NCI-H1694 (cell line): ENCODE results near the gene SIT1.

Source experiments
- DNase-seq: peaks from one replicate; lab custom pipeline; 2025; lab: John Stamatoyannopoulos, UW

SIT1 gene, protein sequence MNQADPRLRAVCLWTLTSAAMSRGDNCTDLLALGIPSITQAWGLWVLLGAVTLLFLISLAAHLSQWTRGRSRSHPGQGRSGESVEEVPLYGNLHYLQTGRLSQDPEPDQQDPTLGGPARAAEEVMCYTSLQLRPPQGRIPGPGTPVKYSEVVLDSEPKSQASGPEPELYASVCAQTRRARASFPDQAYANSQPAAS

DNA sequence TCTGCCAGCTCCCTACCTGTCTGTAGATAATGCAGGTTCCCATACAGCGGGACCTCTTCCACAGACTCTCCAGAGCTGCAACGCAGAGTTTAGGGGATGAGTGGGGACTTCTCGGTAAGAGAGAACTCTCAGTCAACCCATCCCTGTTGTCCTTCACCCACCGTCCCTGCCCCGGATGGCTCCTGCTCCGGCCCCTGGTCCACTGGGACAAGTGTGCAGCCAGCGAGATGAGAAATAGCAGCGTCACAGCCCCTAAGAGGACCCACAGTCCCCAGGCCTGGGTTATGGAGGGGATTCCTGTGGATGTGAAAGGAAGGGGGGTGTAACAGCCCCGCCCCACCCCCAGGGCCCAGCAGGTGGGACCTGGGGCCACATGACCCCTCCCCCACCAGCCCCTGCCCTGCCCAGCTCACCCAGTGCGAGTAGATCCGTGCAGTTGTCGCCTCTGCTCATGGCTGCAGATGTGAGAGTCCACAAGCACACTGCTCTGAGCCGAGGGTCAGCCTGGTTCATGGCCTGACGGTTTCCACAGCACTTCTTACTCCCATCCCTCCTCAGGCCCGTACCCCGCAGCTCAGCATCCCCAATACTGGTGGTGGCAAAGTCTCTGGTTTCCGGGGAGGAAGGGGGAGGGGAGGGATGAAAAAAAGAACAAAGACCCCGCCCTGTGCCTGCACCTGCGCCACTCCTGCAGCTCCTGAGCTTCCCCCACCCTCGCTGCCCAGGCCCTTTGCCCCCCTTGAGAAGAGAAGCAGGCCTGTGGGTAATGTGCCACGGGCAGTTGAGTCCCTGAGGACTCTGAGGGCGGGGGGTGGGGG is at the start of gene SIT1:
Gene SIT1, minus strand, starts transcription at position 591 of the 818 bp plus-strand sequence. Its CDS starts 78 bp downstream, at position 513.
- DNase-seq = no peak

DNA sequence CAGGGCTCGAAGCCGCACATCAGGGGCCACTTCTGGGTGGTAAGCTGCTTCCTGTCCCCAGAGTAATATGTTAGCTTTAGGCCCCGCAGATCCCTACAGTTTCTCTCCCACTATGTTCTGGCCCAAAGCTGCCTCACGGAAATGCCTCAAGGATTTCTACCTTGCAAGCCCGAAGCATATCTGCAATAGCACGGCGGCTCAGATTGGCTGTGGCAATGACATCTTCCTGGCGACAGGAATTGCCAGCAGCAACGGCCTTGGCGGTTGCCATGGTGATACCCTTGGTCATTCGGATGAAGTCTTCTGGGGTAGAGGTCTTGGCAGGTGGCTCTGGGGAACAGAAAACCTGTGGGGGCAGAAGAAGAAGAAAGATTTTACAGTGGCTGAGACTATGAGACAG is 49.3 kb upstream of the SIT1 start:
- DNase-seq = no peak

DNA sequence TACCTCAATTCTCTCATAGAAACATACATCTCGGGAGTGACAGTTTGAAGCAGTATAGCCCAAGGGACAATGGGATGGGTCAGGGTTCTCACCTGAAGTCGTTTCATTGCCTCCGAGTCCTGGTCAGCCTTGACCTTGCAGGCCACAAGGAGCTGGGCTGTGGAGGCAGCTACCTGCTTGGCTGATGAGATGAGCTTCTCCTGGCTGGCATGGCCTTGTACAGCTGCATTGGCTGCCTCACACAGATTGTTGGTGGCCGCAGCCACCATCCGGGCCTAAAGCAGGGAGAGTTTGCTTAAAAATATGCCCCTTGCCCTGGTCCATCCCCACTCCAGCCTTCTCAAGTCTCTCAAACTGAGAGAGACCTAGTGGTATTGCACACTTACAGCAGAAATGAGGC is 47.5 kb upstream of the SIT1 start:
- no peak for DNase-seq

DNA sequence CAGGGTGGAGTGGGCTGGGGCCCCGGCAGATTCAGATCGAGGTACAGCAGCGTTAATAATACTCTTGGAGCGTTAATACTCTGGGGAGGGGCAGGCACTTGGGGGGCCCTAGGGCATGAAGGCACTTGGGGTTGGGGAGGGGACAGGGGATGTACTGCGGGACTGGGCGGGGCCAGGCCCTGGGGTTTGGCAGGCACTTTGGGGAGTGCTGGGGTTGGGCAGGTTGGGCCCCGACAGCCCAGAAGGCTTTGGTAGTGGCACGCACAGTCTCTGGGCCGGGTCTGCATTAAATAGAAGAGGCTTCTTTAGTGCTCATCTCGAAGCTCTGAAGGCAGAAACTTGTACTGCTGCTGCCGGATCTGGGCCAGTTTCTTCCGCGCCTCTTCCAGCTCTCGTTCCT is 46.8 kb upstream of the SIT1 start:
- no peak for DNase-seq

DNA sequence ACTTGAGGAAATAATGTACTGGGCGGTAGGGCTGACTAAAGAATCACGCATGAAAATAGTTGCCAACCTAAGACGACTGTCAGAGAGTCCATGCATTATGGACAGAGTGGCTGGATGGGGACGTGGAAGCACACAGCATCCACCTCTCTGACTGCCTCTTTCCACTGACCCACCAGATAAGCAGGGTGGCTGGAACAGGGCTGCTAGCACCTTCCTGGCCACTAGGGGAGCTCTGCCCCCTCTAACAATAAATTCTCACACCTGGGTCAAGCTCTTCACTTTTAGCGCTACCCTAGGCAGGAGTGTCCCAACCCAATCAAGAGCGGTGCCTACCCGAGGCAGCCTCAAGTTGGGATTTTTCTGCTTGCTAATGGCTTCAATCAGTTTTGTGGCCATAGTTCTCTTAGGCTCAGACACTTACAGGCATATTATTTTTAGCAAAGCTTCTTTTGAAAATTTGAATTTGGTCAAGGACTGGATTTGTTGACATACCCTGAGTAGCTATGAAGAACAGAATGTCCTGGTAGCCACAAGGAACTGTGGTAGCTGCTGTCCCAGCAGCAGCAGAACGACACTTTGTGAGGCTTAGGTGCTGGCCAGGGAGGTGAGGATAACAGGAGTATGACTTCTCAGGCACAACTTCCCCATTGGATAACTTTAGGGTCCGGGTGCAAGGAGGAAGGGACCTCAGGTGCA is 45.9 kb upstream of the SIT1 start:
- no peak for DNase-seq

DNA sequence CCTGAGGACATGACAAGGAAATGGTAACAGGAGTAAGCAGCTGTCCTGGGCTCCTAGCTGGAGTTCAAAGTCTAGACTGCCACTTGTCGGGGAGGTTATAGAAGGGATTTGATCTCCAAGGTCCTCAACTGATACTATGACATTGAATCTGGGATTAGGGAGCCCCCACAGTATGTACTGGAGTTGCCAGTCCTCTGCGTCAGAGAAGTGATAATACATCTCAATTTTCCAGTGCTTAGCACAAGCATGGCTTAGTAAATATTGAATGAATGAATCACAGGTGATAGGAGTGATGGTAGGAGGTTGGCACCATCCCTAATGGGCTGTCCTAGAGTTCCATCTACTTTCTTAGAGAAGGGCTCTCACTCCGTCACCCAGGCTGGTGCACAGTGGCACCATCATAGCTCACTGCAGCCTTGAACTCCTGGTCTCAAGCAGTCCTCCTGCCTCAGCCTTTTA is 45.2 kb upstream of the SIT1 start:
- DNase-seq = no peak

DNA sequence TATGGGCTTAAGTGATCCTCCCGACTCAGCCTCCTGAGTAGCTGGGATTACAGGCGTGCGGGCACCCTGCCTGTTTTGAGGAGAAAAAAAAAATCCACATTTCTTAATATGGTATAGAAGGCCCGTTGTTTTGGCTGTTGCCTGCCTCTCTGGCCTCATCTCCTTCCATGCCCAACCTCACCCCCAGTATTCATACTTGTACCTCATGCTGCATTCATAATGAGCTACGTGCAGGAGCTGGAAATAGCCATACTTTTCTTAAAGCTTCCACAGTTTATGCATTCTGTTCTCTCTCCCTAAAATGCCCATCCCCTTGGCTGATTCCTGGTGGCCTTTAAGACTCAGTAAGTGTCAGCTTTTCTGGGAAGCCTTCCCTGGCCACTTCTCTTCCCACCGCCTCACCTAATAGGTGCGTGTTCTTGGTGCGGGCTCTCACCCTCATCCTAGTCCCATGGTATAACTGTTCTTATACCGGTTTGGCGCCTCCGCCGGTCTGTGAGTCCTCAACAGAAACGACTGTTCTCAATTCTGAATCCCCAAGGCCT is 41.1 kb upstream of the SIT1 start:
- DNase-seq = no peak

DNA sequence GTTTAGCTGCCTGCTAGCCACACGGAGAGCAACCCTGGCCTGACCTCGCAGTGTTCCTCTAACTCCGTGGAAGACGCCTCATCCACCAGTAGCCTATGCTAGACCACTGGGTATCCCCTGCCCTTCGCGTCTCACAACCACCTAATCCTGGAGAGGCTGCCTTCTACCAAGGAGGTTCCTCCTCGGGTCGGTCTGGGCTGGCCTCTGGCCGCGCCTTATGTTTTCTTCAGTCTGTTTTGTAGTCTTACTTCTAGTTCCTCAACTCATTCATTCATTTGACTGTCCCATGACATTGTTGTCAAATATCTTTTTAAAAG is 40.6 kb upstream of the SIT1 start:
- no peak for DNase-seq

DNA sequence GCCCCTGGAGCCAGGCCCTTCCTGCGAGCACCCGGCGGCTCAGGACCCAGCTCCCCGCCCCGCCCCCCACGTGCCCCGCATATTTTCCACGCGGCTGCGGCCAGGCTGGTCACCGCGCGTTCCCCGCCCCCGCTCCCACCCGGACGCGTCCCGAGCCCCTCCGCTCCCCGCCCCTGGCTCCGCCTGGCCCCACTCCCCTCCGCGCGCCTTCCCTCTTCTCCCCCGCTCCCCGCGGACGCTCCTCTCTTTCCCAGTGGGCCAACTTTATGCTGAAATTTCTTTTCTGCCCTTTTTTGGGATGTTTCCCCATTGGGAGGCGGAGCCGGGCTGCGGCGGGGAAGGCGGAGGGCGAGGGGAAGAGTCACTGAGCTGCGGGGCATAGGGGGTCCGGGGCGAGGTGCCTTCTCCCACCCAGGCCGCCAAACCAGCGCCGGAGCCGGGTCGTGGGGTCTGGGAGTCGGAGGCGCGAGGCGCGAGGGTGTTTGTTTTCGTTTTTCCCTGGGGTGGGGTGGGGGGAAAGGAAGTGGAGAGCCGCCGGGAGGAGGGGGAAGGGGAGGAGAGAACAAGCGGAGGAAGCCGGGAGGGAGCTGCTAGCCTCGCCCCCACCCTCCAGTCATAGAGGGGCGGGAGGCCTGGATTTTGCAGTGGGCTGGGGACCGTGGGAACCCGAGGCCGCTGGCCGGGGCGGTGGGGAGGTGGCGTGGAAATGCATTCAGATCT is 40.0 kb upstream of the SIT1 start:
- peak; percentile 27 for DNase-seq

DNA sequence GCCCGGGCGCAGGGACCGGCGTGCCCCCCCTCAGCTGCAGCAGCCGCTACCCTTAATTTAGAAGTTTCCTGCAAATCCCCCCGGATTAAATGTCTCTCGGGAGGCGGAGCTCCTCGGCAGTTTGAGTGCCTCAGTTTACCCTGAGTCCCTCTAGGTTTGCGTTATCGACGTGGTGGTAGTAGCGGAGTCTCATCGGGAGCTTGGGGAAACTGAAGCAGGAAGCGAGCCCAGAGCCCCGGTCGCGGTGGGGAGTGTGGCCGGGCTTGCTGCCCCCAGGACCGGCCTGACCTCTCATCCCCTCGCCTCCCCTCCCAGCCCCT is 39.5 kb upstream of the SIT1 start:
- no peak for DNase-seq

DNA sequence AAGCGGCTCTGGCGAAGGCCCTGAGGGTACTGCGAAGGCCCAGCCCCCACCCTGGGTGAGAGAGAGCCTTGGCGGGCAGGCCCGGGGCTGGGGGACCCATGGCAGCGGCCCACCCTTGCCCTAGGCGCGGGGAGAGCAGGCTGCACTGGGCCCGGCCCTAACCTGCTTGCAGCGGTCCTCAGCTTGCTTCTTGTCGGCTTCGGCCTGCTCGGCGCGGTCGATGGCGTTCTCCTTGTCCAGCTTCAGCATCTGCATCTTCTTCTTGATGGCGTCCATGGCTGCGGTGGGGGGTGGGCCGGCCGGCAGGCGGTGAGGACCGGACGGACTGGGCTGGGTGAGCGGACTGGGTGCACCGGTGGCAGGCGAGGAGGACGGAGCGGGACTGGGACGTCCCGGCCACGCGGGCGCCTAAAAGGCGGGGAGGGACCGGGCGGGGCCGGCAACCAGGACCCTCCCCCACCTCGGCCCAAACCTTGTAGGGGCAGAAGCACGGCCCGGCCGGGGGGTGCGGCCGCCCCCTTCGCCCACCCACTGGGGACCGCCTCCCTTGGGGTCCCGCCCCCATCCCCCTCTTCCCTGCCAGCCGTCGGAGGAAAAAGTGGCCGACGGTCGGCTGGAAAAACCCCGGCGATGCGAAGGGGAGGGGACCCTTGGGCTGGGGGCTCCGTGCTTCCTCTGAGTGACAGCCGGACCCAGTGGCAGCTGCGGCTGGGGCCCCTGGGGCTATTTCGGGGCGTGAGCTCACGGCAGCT is 39.0 kb upstream of the SIT1 start, which contains the start of gene TPM2:
Gene TPM2, minus strand, starts transcription at position 384 of the 752 bp plus-strand sequence. Its CDS starts 108 bp downstream, at position 276.
- DNase-seq = no peak

DNA sequence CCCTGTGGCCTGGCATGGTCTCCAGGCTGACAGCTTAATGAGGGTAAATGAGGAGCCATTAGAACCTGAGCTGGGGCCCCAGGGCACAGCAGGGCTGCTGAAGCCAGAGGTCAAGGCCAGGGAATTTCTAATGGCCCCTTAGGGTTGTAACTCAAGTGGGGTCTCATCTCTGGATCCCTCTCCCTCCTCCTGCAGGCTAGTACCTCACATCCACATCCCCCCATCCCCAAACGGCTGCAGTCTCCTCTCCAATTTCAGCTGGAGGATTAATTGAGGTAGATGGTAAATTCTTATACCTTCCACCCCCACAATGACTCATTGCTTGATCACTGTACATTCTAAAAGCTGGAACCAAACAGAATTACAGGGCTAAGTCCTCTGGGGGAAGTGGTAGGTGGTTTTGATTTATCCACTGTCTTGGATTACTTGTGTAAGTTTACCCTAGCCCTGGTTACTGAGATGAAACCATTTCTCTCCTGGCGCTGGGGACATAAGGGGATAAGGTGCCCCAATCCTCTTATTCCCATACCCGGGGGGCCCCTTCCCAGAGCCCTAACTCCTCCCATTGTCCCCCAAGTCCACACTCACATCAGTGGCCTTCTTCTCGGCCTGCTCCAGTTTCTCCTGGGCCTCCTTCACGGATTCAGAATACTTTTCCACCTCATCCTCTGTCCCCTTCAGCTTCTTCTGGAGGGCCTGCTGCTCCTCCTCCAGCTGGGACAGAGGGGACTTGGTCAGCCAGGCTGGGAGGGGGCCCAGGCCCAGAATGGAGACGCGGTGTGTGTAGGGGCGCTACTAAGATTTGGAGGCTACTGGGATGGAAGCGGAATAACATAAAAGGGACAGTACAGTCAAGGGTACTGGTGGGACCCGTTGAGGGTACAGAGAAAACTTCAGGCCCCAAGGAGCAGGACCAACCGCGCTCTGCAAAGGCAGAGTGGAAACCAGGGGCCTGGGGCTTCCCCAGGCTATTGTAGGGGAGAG is 38.1 kb upstream of the SIT1 start:
- no peak for DNase-seq

DNA sequence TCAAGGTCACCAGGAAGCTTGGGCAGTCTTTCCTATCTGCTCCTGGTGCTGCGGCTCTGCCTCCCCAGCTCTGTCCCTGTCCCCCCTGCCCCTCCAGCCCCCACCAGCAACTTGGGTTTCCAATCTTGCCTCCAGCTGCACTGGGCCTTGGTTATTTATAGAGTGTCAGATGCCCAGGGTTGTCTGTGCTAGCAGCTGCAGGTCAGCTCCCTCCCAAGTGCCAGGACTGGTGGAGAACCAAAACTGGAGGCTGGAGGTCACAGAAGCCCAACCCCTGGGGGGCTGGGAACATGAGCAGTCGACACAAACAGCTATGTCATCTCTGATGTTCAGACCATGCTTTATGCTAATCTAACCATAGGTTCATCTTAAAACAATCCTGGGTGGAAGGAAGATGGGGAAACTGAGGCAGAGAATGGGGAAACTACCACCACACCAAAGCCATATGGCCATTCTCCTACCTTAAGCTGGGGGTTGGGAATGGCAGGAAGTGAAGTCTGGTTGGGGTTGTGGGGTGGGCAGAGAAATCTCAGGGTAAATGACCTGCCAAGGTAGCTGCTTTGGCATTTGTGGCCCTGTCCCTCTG is 37.3 kb upstream of the SIT1 start:
- DNase-seq = no peak

DNA sequence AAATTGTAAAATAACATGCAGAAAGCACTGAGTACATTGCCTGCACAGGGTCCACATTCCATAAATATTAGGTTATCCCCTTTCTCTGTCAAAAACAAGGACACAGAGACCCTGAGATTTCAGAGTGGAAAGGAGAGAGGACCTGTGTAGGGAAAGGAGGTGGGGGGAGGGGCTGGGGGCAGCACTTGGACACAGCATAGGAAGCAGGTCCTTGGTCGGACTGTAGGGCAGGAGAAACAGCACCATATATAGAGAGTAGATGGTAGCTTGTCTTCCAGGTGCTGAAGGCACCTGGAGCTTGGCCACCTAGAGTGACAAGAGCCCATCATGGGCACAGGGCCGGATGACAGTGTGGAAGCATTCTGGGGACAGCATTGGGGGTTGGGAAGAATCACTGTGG is 36.6 kb upstream of the SIT1 start:
- DNase-seq = no peak

DNA sequence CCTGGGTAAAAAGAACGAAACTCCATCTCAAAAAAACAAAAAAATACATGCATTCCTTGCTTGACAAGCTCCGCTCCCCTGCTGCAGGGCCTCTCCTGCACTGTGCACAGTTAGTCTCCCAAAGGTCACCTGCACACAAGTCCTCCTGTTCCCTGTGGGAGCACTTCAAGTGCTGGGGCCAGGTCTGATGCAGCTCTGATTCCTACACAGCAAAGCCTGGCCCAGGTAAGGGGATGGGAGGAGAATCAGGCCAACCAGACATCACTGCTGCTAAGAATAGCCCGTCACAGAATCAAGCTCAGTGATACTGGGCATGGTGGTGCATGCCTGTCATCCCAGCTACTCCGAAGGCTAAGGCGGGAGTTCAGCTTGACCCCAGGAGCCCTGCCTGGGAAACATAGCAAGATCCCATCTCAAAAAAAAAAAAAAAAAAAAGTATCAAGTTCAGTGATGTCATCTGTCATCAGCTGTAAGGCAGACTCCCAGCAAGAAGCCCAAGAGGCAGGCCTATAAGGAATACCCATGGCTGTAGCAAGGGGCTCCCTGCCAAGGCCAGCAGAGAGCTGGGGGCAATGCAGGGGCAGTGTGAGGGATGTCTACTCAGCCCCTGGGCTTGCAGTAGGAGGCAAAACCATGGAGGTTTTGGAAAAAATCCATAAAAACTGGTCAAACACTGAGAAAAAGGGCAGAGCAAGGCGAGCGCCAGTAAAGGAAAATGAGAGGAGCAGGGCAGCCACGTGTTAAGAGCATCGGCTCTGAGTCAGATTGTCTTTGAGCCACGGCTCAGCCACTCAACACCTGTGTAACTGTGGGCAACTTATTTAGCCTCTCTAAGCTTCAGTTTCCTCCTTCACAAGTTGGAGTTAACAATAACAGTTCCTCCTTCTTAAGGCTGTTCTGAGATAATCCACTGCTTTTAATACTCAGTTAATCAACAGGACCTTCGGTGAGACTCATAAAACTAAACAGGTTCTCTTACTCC is 35.8 kb upstream of the SIT1 start:
- no peak for DNase-seq

DNA sequence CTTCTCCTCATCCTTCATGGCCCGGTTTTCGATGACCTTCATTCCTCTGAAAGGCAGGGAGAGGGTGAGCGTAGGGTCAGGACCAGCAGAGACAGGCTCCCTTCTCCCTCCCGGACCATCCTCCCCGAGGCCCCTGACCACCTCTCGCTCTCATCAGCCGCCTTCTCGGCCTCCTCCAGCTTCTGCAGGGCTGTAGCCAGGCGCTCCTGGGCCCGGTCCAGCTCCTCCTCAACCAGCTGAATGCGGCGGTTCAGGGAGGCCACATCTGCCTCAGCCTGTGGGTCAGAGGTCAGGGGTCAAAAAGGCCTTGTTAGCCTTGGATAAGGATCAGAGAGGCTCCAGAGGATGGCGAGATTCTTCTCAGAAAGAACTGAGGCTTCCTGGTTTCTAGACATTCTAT is 34.8 kb upstream of the SIT1 start:
- no peak for DNase-seq

DNA sequence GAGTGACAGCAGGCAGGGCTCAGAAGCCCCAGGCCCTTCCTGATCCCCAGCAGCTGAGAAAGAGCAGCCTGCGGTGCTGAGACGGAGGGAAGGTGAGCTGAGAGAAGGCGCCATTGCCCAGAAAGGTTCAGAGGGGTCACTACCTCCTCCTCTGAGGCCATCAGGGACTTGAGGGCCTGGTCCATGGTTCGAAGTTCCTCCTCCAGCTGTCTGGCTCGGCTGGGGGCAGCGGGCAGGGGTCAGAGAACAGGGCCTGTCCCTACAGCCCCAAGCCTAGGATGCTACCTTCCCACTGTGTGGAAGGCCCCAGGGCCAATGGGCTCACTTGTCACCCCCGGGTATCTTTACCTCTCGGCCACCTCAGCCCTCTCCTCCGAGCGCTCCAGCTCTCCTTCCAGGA is 34.2 kb upstream of the SIT1 start:
- no peak for DNase-seq

DNA sequence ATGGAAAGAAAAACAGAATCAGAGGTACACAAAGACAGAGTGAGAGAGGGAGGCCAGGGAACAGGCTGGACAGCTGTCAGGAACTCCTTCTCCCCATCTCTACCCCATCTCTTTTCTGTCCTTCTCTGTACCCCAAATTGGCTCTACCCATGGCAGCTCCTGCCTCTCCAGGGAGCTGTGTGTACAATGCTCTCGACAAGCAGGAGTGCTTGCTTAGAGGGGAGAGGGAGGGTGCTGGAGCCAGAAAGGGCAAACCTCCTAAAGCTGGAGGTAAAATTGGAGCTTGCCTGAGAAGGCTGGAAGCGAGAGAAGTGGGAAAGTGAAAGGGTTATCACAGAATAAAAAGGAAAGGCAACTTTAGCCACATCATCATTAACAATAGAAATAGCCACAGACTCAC is 32.6 kb upstream of the SIT1 start:
- DNase-seq = no peak
